B cell (primary cell): Measurements from ENCODE around the gene KRTAP4-9. TPM values are rescaled to one million over a fixed set of nuclear protein-coding genes. Genes with fewer than 3 reads are reported as not detected.

Experiments
- ATAC-seq: fragments of 200-7000 bp; cut with Tn5 transposase; one replicate; pipeline ENCODE4 v1.10.0; 2021; ENCODE audit warnings: low read depth, mild to moderate bottlenecking, moderate number of reproducible peaks, moderate library complexity
- CTCF ChIA-PET: fragments of 350-600 bp; sonication (Branson Sonifier 250); formaldehyde crosslinking; loops from one replicate; lab custom pipeline; 2021; ENCODE audit warnings: antibody characterized with exemption, inconsistent platforms; lab: Charles Lee
- POLR2A ChIA-PET: fragments of 350-600 bp; sonication (Branson Sonifier 250); formaldehyde crosslinking; loops from one replicate; lab custom pipeline; 2021; ENCODE audit warnings: antibody characterized with exemption; lab: Charles Lee
- DNase-seq: peaks from one replicate; pipeline ENCODE4 v3.0.0; 2013
- H2AFZ ChIP-seq: 2 replicates; pipeline ENCODE4 v1.6.1; 2012; ENCODE audit warnings: mild to moderate bottlenecking, low read depth, low read length; ENCODE audit not compliant: insufficient read depth, poor library complexity, severe bottlenecking
- H3K27ac ChIP-seq, 2 donors: 1 replicate in 1 of 2; 2 replicates in 1 of 2; pipeline ENCODE4 v1.5.1; 2012 to 2013; ENCODE audit warnings: low read length in 2 of 2, mild to moderate bottlenecking in 2 of 2, moderate library complexity in 1 of 2
- H3K27me3 ChIP-seq, 4 experiments: fragments of 200-600 bp in 1 of 4; sonication (generic) in 1 of 4; replicated peaks in 1 of 4; 1 replicate in 2 of 4; 2 replicates in 2 of 4; pipeline versions ENCODE4 v1.6.1 to v1.7.0; 2013 to 2016; ENCODE audit warnings: low read length in 3 of 4, mild to moderate bottlenecking in 2 of 4, mixed read lengths in 1 of 4, moderate library complexity in 1 of 4; ENCODE audit not compliant: insufficient read depth in 4 of 4, control insufficient read depth in 3 of 4; ENCODE audit errors: control extremely low read depth in 1 of 4
- H3K36me3 ChIP-seq, 2 experiments: replicated peaks in 1 of 2; 1 replicate in 1 of 2; 2 replicates in 1 of 2; pipeline versions ENCODE4 v1.6.1 to v1.7.1; 2013; ENCODE audit warnings: low read length in 1 of 2; ENCODE audit not compliant: insufficient read depth in 2 of 2, control insufficient read depth in 1 of 2; ENCODE audit errors: control extremely low read depth in 1 of 2, extremely low read depth in 1 of 2
- H3K4me1 ChIP-seq, 2 donors: fragments of 200-600 bp in 1 of 2; sonication (generic) in 1 of 2; 1 replicate in 1 of 2; 2 replicates in 1 of 2; pipeline versions ENCODE4 v1.5.1 to v1.6.1; 2013 to 2017; ENCODE audit warnings: low read length in 2 of 2; ENCODE audit not compliant: control insufficient read depth in 2 of 2, insufficient read depth in 2 of 2
- H3K4me2 ChIP-seq: replicated peaks from 2 replicates; pipeline ENCODE3; 2012; ENCODE audit warnings: mild to moderate bottlenecking, low read depth, low read length; ENCODE audit not compliant: poor library complexity, severe bottlenecking
- H3K4me3 ChIP-seq, 5 experiments: fragments of 200-600 bp in 1 of 5; sonication (generic) in 1 of 5; 1 replicate in 3 of 5; 2 replicates in 2 of 5; pipeline versions ENCODE4 v1.5.1 to v1.7.0; 2011 to 2016; ENCODE audit warnings: low read length in 4 of 5, mild to moderate bottlenecking in 4 of 5, low read depth in 2 of 5, control low read depth in 1 of 5, moderate library complexity in 1 of 5; ENCODE audit not compliant: insufficient read depth in 1 of 5; ENCODE audit errors: control extremely low read depth in 1 of 5, extremely low read depth in 1 of 5
- H3K79me2 ChIP-seq: fragments of 200-600 bp; sonication (generic); one replicate; pipeline ENCODE4 v1.6.0; 2016; ENCODE audit warnings: low read length; ENCODE audit not compliant: control insufficient read depth, insufficient read depth
- H3K9ac ChIP-seq: fragments of 200-600 bp; sonication (generic); 2 replicates; pipeline ENCODE4 v1.6.1; 2017; ENCODE audit warnings: mild to moderate bottlenecking, low read length, moderate library complexity
- H3K9me3 ChIP-seq, 3 donors: one replicate each; pipeline versions ENCODE4 v1.6.1 to v1.7.1; 2013; ENCODE audit warnings: low read length in 2 of 3; ENCODE audit not compliant: control insufficient read depth in 2 of 3, insufficient read depth in 1 of 3; ENCODE audit errors: control extremely low read depth in 1 of 3
- H4K20me1 ChIP-seq: 2 replicates; pipeline ENCODE4 v1.6.0; 2012; ENCODE audit warnings: mild to moderate bottlenecking, low read length; ENCODE audit not compliant: insufficient read depth, control insufficient read depth, poor library complexity, severe bottlenecking
- H3K27ac Mint-ChIP-seq: one replicate; pipeline ENCODE4 v1.8.0; 2021; ENCODE audit warnings: mixed read lengths
- H3K27me3 Mint-ChIP-seq: one replicate; pipeline ENCODE4 v1.8.0; 2021; ENCODE audit warnings: mixed read lengths
- H3K4me1 Mint-ChIP-seq: one replicate; pipeline ENCODE4 v1.8.0; 2021; ENCODE audit warnings: mixed read lengths
- H3K4me3 Mint-ChIP-seq: one replicate; pipeline ENCODE4 v1.8.0; 2021; ENCODE audit warnings: mixed read lengths
- H3K9me3 Mint-ChIP-seq: one replicate; pipeline ENCODE4 v1.8.0; 2022; ENCODE audit warnings: mixed read lengths; ENCODE audit not compliant: insufficient read depth
- EZH2 ChIP-seq: IDR thresholded peaks from 2 replicates; pipeline ENCODE4 v1.6.1; 2012; ENCODE audit warnings: borderline replicate concordance, low read depth, mild to moderate bottlenecking, moderate library complexity, low read length; ENCODE audit not compliant: insufficient read depth, poor library complexity, severe bottlenecking
- WGBS: methylation state at CpG from one replicate; pipeline ENCODE4 v1.1.5; 2013; ENCODE audit warnings: missing lambda C conversion rate; ENCODE audit not compliant: insufficient coverage; 5-methylcytosine and 5-hydroxymethylcytosine counted together
- intact Hi-C: fragments of 100-400 bp; cut with micrococcal nuclease; formaldehyde crosslinking; loops from one replicate; pipeline ENCODE4 v1.10.0; 2022
- polyA plus RNA-seq: library from polyadenylated mRNA; depleted of rRNA; stranded (reverse); fragments of >200 nt; gene quantifications from 2 replicates; pipeline ENCODE4 v1.2.3, GENCODE V29; 2012
- total RNA-seq, 2 donors: library from RNA; stranded (reverse); fragments of 120-200 nt in 1 of 2; gene quantifications; 1 replicate in 1 of 2; 2 replicates in 1 of 2; pipeline versions ENCODE4 v1.2.3 to v1.2.4, GENCODE V29; 2013 to 2022
- TF ChIP-seq, protein P1 (sequence below): fragments of 200-600 bp; IDR thresholded peaks from one replicate; pipeline ENCODE4 v1.8.0; 2022; ENCODE audit warnings: antibody characterized with exemption, mild to moderate bottlenecking

KRTAP4-9 gene
- total and polyA plus RNA-seq, 2 donors (not counting 1 experiment from before 2014, with no cell fraction given) = not detected

DNA sequence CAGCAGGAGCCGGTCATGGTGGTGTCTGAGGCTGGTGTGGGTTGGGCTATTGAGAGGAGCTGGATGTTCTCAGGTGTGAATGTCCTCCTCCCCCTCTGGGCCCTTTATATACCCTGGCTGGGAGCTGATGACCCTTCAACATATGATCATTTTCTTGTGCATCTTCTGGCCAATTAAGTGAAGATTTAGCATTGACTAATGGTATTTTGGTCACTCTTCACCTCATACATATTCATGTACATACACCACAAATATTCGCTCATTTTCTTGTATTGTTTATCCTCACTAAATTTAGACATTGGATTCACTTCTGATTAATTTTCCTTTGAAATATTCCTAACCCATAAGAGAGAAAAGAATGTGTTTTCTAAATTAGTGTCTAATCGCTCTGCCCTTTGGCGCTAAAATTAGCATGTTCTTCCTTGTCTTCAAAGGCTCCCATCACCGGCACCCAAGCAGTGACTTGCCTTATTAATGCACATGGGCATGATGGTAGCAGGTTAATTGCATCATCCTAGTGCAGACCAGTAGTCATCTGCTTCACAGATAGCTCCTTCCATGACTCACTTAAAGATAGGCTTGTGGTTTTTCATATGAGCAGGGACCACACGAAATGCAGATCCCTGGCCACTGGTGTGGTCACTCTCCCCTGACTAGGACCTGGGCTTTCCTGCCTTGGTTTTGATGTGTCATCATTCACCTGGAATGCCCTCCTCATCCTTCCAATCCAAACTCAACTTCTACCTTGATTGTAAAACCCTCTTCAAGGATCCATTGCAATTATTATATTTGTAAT, 39.2 kb upstream of the KRTAP4-9 start, which contains the start of gene KRTAP2-4:
Gene KRTAP2-4, minus strand, starts transcription at position 51 of the 796 bp plus-strand sequence. Its CDS starts 34 bp downstream, at position 17.
- peaks cover 0 to 6% (median 2%) of the 10 kb centered on the region in 4 experiments for H3K27me3 ChIP-seq
- WGBS = 83% methylated on average over 2 of the region's 6 CpGs
- no peak within 1 kb of the TSS for H3K4me3 ChIP-seq
- H3K27ac Mint-ChIP-seq = no peak within 1 kb of the TSS
- H3K9me3 ChIP-seq = no peaks in the 10 kb centered on the region
- no peak within 1 kb of the TSS for H3K4me2 ChIP-seq
- no peak for ATAC-seq
- H3K36me3 ChIP-seq = no peaks in the 10 kb centered on the region
- ChIA-PET POLR2A (no interaction called here), CTCF (no interaction called here)
- no peaks in the 10 kb centered on the region for H3K4me1 ChIP-seq
- no peak within 1 kb of the TSS for H3K9ac ChIP-seq
- peaks cover 19% of the 10 kb centered on the region for H3K27me3 Mint-ChIP-seq
- no peaks in the 10 kb centered on the region for H3K4me1 Mint-ChIP-seq
- H3K9me3 Mint-ChIP-seq = no peaks in the 10 kb centered on the region
- no peak within 1 kb of the TSS for H2AFZ ChIP-seq
- no peak for TF ChIP-seq EZH2
- TF ChIP-seq, protein P1, sequence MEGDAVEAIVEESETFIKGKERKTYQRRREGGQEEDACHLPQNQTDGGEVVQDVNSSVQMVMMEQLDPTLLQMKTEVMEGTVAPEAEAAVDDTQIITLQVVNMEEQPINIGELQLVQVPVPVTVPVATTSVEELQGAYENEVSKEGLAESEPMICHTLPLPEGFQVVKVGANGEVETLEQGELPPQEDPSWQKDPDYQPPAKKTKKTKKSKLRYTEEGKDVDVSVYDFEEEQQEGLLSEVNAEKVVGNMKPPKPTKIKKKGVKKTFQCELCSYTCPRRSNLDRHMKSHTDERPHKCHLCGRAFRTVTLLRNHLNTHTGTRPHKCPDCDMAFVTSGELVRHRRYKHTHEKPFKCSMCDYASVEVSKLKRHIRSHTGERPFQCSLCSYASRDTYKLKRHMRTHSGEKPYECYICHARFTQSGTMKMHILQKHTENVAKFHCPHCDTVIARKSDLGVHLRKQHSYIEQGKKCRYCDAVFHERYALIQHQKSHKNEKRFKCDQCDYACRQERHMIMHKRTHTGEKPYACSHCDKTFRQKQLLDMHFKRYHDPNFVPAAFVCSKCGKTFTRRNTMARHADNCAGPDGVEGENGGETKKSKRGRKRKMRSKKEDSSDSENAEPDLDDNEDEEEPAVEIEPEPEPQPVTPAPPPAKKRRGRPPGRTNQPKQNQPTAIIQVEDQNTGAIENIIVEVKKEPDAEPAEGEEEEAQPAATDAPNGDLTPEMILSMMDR = no peak
- no peak within 1 kb of the TSS for H3K27ac ChIP-seq
- H3K4me3 Mint-ChIP-seq = no peak within 1 kb of the TSS
- no peaks in the 10 kb centered on the region for H4K20me1 ChIP-seq
- H3K79me2 ChIP-seq = no peaks in the 10 kb centered on the region
- no peak for DNase-seq
- intact Hi-C loops = no loop called here

DNA sequence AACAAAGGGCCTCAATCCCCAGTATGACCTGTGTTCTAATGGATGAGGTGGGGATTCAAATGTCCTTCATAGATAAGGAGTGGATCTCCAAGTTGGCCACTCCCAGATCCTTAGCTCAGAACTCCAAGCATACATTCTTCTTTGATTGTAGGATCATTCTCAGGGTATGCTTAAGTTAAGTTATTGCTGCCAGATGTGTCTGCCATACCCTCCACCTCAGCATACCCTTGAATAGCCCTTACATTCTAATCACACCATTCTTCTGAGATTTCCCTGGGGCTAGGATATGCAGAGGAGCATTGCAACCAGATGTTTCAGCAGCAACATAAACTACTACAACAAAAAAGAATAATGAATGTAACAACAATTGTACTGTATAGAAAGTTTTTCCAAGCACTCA, 37.9 kb upstream of the KRTAP4-9 start:
- H3K27ac Mint-ChIP-seq = no peak overlapping the region
- Histone ChIP-seq H3K9me3 (no peaks in the 10 kb centered on the region), H3K4me2 (no peak overlapping the region), H3K4me3 (no peak overlapping the region), H4K20me1 (no peaks in the 10 kb centered on the region), H3K79me2 (no peaks in the 10 kb centered on the region), H3K27ac (no peak overlapping the region), H3K4me1 (no peaks in the 10 kb centered on the region), H3K9ac (no peak overlapping the region), H3K27me3 (peaks cover 0 to 4% (median 0%) of the 10 kb centered on the region in 4 experiments), H3K36me3 (no peaks in the 10 kb centered on the region), H2AFZ (no peak overlapping the region)
- H3K4me3 Mint-ChIP-seq = no peak overlapping the region
- TF ChIP-seq, protein P1 = no peak
- TF ChIP-seq EZH2 = no peak
- no peaks in the 10 kb centered on the region for H3K4me1 Mint-ChIP-seq
- H3K9me3 Mint-ChIP-seq = no peaks in the 10 kb centered on the region
- ChIA-PET CTCF (no interaction called here), POLR2A (no interaction called here)
- peaks cover 14% of the 10 kb centered on the region for H3K27me3 Mint-ChIP-seq
- no peak for ATAC-seq
- DNase-seq = no peak
- intact Hi-C loops = no loop called here
